ENCODE measurements around the gene MYT1.

Gene MYT1

DNA sequence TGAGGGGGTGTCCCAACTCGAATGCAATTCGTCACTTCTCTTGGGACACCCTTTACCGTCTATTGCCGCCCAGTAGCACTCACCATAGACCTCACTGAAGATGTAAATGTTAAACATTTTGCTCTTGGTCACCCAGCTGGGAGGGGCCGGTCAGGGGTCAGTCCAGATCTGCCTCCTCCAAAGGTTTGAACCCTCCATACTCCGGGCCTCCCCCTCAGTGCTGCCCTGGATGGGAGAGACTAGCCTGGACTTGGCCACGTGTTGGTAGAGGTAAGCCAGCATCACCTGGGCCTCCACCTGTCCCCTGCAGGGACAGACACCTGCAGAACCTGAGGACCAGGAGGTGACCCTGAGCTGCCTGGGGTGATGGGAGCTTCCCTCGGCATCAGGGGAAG, 5.0 kb upstream of the MYT1 start:
- TF ChIP-seq, protein P1, sequence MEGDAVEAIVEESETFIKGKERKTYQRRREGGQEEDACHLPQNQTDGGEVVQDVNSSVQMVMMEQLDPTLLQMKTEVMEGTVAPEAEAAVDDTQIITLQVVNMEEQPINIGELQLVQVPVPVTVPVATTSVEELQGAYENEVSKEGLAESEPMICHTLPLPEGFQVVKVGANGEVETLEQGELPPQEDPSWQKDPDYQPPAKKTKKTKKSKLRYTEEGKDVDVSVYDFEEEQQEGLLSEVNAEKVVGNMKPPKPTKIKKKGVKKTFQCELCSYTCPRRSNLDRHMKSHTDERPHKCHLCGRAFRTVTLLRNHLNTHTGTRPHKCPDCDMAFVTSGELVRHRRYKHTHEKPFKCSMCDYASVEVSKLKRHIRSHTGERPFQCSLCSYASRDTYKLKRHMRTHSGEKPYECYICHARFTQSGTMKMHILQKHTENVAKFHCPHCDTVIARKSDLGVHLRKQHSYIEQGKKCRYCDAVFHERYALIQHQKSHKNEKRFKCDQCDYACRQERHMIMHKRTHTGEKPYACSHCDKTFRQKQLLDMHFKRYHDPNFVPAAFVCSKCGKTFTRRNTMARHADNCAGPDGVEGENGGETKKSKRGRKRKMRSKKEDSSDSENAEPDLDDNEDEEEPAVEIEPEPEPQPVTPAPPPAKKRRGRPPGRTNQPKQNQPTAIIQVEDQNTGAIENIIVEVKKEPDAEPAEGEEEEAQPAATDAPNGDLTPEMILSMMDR (IDR thresholded peaks at IDR 0.05; ENCODE audit: insufficient read depth, low read depth, low read length, missing control alignments): no peak
- DNase-seq (ENCODE audit: low read depth): no peak
- no peak overlapping the region for H3K4me3 ChIP-seq (ENCODE audit: low read length)

DNA sequence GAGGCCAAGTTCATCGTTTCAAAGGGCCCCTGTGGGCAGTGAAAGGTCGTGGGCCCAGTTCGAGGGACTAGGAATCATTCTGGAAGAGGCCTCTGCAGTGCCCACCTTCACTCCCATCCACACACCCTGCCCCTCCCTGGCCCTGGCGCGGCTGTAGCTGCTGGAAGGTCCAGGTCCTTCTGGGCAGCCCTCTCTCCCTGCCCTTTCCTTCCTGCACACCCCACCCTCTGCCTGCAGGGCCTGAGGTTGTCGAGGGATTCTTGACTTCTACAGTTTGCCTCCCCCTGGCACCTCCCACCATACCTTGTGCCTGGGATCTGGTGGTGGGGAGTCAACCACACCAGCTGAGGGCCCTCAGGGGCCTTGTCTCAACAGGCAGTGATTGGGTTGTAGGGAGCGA, 4.5 kb upstream of the MYT1 start:
- no peak overlapping the region for H3K4me3 ChIP-seq (ENCODE audit: low read length)
- TF ChIP-seq, protein P1 (IDR thresholded peaks at IDR 0.05; ENCODE audit: insufficient read depth, low read depth, low read length, missing control alignments): no peak
- DNase-seq (ENCODE audit: low read depth): no peak

DNA sequence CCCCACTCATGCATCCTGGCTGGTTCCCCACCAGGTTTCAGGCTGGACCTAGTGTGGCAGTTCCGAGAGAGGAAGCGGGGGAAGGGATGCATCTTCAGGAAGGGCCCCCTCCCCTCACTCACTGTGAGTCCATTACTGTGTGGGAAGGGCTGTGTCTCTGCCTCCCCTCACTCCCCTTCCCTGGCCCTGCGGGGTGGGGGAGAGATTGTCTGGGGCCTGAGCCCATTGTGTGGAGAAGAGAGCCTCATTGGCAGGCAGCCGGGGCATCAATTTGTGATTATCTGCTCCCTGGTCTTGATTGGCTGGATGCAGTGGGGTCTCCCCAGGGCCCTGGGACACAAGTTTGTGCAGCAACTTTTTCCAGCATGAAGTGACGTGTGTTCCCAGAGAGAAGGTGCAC, 4.1 kb upstream of the MYT1 start:
- H3K4me3 ChIP-seq (ENCODE audit: low read length): no peak overlapping the region
- no peak for DNase-seq (ENCODE audit: low read depth)
- TF ChIP-seq, protein P1 (IDR thresholded peaks at IDR 0.05; ENCODE audit: insufficient read depth, low read depth, low read length, missing control alignments): no peak

DNA sequence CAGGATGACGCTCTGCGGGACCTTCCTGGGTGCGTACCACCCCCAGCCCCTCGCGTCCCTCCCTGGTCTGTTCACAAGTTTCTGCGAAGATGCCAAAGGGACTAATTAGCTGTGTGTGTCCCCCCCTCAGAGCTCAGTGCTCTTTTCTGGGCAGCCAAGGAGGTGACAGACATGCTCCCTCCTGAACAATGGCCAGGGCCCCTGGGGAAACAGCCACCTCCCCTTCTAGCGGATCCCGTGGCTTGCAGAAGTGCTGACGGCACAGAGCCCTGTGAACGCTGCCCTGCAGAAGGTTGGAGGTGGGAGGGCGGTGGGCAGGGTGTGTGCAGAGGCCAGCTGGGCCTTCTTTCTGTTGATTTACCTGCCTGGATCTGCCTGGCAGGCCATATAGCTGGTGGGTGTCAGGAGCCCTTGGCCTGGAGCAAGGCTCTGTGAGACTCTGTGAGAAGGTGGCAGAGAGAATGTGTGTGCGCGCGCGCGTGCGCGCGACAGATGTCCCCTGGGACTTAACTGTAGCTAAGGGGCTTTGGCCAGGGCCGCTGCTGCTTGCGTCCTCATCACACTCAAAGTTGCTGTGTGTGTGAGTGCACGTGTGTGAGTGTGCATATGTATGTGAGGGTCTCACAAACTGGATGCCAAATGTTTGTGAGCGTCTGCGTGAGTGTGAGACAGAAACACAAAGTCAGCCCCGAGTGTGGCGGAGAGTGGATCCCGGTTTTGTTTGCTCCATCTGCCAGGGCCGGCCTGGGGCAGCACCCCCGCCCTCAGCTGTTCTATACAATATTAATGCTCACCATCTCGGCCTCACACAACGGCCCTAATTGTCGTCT, 3.5 kb upstream of the MYT1 start:
- no peak for DNase-seq (ENCODE audit: low read depth)
- TF ChIP-seq, protein P1 (IDR thresholded peaks at IDR 0.05; ENCODE audit: insufficient read depth, low read depth, low read length, missing control alignments): no peak
- H3K4me3 ChIP-seq (ENCODE audit: low read length): no peak overlapping the region

DNA sequence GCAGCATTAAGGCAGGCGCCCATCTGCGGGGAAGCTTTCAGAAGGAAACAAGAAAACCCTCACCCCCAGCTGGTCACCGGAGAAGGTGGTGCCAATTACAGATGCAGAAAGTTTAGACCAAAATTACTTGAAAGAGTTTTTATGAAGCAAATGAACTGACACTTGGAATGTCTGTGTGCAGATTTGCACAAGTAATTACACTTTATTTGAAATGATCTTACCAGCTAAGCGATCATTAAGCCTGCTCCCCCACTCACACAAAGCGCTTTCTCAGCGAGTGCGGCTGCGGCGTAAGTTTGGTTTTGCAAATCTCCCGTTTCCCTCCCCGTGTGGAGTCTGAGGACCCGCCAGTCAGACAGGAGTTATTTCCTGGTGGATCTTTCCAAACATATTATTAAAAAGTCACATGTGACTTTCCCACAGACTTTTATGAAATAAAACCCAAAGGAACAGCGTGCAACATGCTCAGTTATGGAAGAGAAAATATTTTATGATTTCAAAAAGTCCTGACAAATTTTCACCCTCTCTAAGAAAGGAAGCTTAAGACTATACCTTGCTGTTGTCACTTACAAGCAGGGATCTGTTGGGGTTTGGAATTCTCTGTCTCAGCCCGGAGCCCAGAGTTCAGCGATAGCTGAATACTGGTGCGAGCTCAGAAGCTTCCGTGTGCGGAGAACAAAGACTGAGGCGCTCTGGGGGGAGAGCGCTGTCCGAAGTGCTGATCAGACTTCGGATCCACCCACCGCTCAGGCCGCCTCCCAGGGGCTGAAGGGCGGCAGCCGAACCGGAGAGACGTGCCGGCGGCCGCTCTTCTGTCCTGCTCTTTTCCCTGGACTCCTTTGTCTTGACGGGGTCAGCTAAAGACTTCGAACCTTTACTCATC, 2.7 kb upstream of the MYT1 start:
- H3K4me3 ChIP-seq (ENCODE audit: low read length): no peak overlapping the region
- peak; percentile 60 for DNase-seq (ENCODE audit: low read depth)
- TF ChIP-seq, protein P1 (IDR thresholded peaks at IDR 0.05; ENCODE audit: insufficient read depth, low read depth, low read length, missing control alignments): no peak

DNA sequence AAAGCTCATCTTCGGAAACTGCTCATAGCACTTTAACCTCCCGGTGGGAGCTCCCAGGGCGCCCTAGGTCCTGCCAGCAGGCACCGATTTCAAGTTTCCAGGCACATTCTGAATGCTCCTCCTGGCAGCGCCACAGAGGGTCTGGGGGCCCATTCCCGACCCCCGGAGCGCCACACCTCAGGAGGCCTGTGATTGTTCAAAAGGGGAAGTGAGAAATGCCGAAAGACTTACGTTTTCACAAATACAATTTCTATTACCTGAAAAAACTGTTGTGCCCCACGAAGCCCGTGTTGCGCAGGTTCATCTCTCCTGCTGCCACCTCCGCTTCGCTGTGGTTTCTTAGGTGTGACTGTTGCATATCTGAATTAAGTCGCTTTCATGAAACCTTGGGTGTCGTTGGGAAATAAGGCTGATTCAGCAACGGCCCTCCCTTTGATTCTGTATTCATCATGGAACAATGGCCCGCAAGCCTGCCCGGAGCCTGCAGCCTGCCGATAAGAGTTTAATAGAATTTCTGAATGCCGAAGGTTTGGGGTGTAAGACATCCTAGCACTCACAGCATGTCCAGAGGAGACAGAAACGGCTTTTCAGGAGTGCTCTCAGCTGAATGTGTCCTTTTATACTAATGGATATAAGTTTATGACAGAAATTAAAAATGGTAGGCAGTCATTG, 1.9 kb upstream of the MYT1 start:
- H3K4me3 ChIP-seq (ENCODE audit: low read length): no peak overlapping the region
- TF ChIP-seq, protein P1 (IDR thresholded peaks at IDR 0.05; ENCODE audit: insufficient read depth, low read depth, low read length, missing control alignments): no peak
- no peak for DNase-seq (ENCODE audit: low read depth)
